ENCODE measurements around the gene ATP9A. TPM values are rescaled to one million over a fixed set of nuclear protein-coding genes. Genes with fewer than 3 reads are reported as not detected.
A peak's percentile ranks its signal among the peaks of the same experiment; 100 is the strongest.

Gene ATP9A
- total and polyA plus RNA-seq, 2 of the 8 experiments (the other 6 are each of a cell fraction or from before 2014, with no cell fraction given), result 5.0 to 6.4 TPM

DNA sequence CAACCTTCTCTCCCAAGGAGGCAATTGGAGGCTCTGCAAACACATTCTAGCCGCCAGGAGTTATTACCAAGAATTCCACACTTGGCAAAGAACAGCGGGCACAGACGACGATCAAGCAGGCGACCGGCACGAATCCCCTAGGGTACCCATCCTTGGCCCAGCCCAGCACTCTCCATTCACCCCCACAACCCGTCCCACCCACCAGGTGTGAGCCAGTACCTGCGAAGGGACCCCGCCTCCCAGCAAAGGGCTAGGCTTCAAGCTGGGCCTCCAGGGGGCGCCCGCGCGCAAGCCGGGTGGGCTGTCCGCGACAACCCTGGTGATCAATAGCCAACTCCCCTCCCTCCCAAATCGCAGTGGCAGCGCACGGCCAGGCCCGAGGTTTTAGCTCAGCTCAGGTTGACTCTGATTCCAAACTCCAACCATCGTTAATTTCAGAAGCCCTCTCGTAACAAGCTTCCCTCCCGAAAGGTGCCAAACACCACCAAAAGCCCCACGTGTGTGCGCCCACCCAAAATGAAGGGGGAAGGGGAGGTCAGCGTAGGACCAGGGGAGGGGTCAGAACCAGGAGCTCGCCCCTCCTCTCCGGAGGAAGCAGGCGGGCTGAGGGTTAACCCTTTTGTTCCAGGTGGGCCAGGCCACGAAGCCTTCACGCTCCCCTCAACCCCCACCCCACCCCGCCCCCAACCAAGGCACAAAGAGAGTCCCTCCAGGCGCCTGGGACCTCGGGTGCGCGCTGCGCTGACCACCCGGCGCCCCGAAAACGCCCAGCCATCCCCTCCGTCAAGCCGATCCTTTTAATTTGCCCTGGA is 32.1 kb upstream of the ATP9A start:
- Histone ChIP-seq H2BK120ac (replicated peaks; ENCODE audit: low read depth, low read length) (peak overlapping the region; percentile 88), H4K8ac (ENCODE audit: extremely low read depth, insufficient read depth, low read length) (peak overlapping the region; percentile 97), H3K56ac (replicated peaks; ENCODE audit: insufficient read length, low read depth, low read length) (peak overlapping the region; percentile 98), H2AK5ac (ENCODE audit: low read depth, low read length) (no peak overlapping the region), H2BK5ac (ENCODE audit: low read depth, low read length) (peak overlapping the region; percentile 90), H3K4ac (replicated peaks; ENCODE audit: insufficient read length, low read depth, low read length) (peak overlapping the region; percentile 75), H3K36me3 (ENCODE audit: control insufficient read depth in 2 of 4, insufficient read depth in 4 of 4, low read length in 3 of 4) (peaks cover 0 to 24% (median under 1%) of the 10 kb centered on the region in 4 experiments; a peak in 2 of 8 replicates), H3K14ac (ENCODE audit: insufficient read length) (no peak overlapping the region), H4K20me1 (replicated peaks in 1 of 2; ENCODE audit: control insufficient read depth in 1 of 2, insufficient read depth in 2 of 2, low read length in 2 of 2) (peaks cover 12 to 16% of the 10 kb centered on the region in 2 experiments), H2BK12ac (ENCODE audit: low read depth, low read length) (peak overlapping the region; percentile 62; the same call in 1 of the 2 replicates), H3K27ac (ENCODE audit: low read depth, low read length) (peak overlapping the region; percentile 96), H2BK15ac (ENCODE audit: low read length) (no peak overlapping the region), H2BK20ac (ENCODE audit: low read length) (no peak overlapping the region), H4K91ac (replicated peaks; ENCODE audit: insufficient read length, low read length) (peak overlapping the region; percentile 91), H4K5ac (ENCODE audit: insufficient read length, low read depth, low read length) (peak overlapping the region; percentile 90), H2AFZ (ENCODE audit: low read length) (no peak overlapping the region), H3K4me2 (ENCODE audit: insufficient read depth in 1 of 2, low read depth in 2 of 2, low read length in 2 of 2) (peak overlapping the region; percentile 71 to 99), H3K79me2 (ENCODE audit: control insufficient read depth in 1 of 2, insufficient read depth in 2 of 2, low read length in 2 of 2) (peaks cover 37 to 70% of the 10 kb centered on the region in 2 experiments), H3K23me2 (ENCODE audit: low read depth, low read length) (peaks cover 10% of the 10 kb centered on the region), H3K4me1 (replicated peaks in 1 of 4; ENCODE audit: control insufficient read depth in 3 of 4, insufficient read depth in 4 of 4, low read length in 3 of 4) (peaks cover 5 to 14% (median 13%) of the 10 kb centered on the region in 4 experiments), H3K9ac (replicated peaks in 1 of 4; ENCODE audit: extremely low read depth in 1 of 4, low read depth in 3 of 4, low read length in 3 of 4) (peak overlapping the region; percentile 82 to 97 (median 96)), H3K9me3 (ENCODE audit: insufficient read depth in 2 of 2, low read depth in 1 of 2, low read length in 1 of 2) (no peaks in the 10 kb centered on the region), H3K23ac (ENCODE audit: insufficient read length) (no peak overlapping the region), H3K79me1 (ENCODE audit: low read depth, low read length) (no peaks in the 10 kb centered on the region; the same call in 1 of the 2 replicates), H3K27me3 (replicated peaks in 1 of 4; ENCODE audit: control insufficient read depth in 3 of 4, extremely low read depth in 1 of 4, insufficient read depth in 3 of 4, low read length in 3 of 4) (no peaks in the 10 kb centered on the region), H3K18ac (ENCODE audit: extremely low read depth, low read length) (peak overlapping the region; percentile 99), H3K4me3 (ENCODE audit: extremely low read depth in 1 of 4, insufficient read depth in 2 of 4, low read depth in 3 of 4, low read length in 4 of 4) (peak overlapping the region; percentile 90 to 99 (median 94))
- CTCF ChIA-PET (ENCODE audit: partially characterized antibody), result interaction anchor here (0.6 to 2.5 kb wide), 32 partner anchors 12 to 305 kb away, joined by 3 to 12 read pairs (median 4); no protein-coding TSS in a partner anchor
- FAIRE-seq (no peak), DNase-seq (ENCODE audit: low read depth in 1 of 2, low spot score in 2 of 2) (peak; percentile 82 to 100)
- WGBS, 2 experiments (ENCODE audit: extremely low coverage in 1 of 2, insufficient coverage in 1 of 2, insufficient read length in 1 of 2, insufficient replicate concordance in 2 of 2, low coverage in 1 of 2, low lambda C conversion rate in 2 of 2, missing lambda C conversion rate in 1 of 2), result 1% methylated on average over 40 of the region's 44 CpGs; no CpG with 5 or more reads in 1 of the 2 experiments
- POLR2A ChIA-PET (ENCODE audit: partially characterized antibody), result interaction anchor here (0.5 to 2.5 kb wide), 30 partner anchors 9 to 842 kb away, joined by 3 to 24 read pairs (median 4); partner anchors contain the start of genes DPM1 and MOCS3
- TF ChIP-seq RNF2 (IDR thresholded peaks at IDR 0.05; ENCODE audit: borderline replicate concordance, low read depth, low read length, missing control alignments, poor library complexity, severe bottlenecking) (no peak), TAF7 (optimal IDR thresholded peaks at IDR 0.05; ENCODE audit: borderline replicate concordance, low read depth, low read length) (no peak), KDM4A (IDR thresholded peaks at IDR 0.05; ENCODE audit: low read depth, low read length, severe bottlenecking) (peak; percentile 10), TBP (IDR thresholded peaks at IDR 0.05; ENCODE audit: low read depth, low read length) (peak; percentile 77), PHF8 (conservative IDR thresholded peaks at IDR 0.05; ENCODE audit: low read depth, low read length) (peak; percentile 43; the same call in 1 of the 2 replicates), CHD1 (IDR thresholded peaks at IDR 0.05; ENCODE audit: low read depth, low read length) (no peak; the same call in 1 of the 2 replicates), EGR1 (IDR thresholded peaks at IDR 0.05; ENCODE audit: borderline replicate concordance, low read depth, low read length) (peak; percentile 36; the same call in 1 of the 2 replicates), SP4 (IDR thresholded peaks at IDR 0.05; ENCODE audit: low read length) (0 out of 2 replicates have a peak, but pooled peaks have one; percentile 31), CHD2 (IDR thresholded peaks at IDR 0.05; ENCODE audit: low read length) (no peak), RAD21 (IDR thresholded peaks at IDR 0.05 in 1 of 2, conservative IDR thresholded peaks at IDR 0.05 in 1 of 2; ENCODE audit: low read depth in 2 of 2, low read length in 2 of 2) (peak; percentile 71 to 79)

All from H1 (cell line).